Brain microvascular endothelial cell (primary cell): ENCODE data around the gene DIP2B.
"Not testable (repeated sequence)": the region's sequence is repeated elsewhere in the genome, so short reads cannot be mapped to it uniquely, and the experiment has no call there.

Experiments used
- DNase-seq: peaks from one replicate; pipeline ENCODE4 v3.0.0-alpha.2; 2020
- H3K27ac ChIP-seq: fragments of 250-450 bp; sonication (Bioruptor Pico); 2 replicates; pipeline ENCODE4 v1.5.1; 2020; ENCODE audit warnings: mild to moderate bottlenecking, moderate library complexity
- H3K27me3 ChIP-seq: fragments of 250-450 bp; sonication (Bioruptor Pico); replicated peaks from 2 replicates; pipeline ENCODE4 v1.5.1; 2020; ENCODE audit warnings: mild to moderate bottlenecking
- H3K36me3 ChIP-seq: fragments of 250-450 bp; sonication (Bioruptor Pico); replicated peaks from 2 replicates; pipeline ENCODE4 v1.5.1; 2020; ENCODE audit warnings: mild to moderate bottlenecking
- H3K4me3 ChIP-seq: 2 replicates; pipeline ENCODE4 v1.5.1; 2011; ENCODE audit warnings: low read depth, mild to moderate bottlenecking, control low read depth, low read length, moderate library complexity
- in situ Hi-C: cut with HindIII; loops from 2 replicates; pipeline ENCODE4 v1.10.0; 2017; ENCODE audit warnings: low sequenced_read_pairs, low pct_ligation_motif_present
- TF ChIP-seq, protein P1 (sequence below): IDR thresholded peaks from 2 replicates; pipeline ENCODE4 v1.5.1; 2011; ENCODE audit warnings: low read depth, mild to moderate bottlenecking, moderate library complexity, low read length, control low read depth, inconsistent platforms; ENCODE audit errors: missing control alignments

DIP2B gene

DNA sequence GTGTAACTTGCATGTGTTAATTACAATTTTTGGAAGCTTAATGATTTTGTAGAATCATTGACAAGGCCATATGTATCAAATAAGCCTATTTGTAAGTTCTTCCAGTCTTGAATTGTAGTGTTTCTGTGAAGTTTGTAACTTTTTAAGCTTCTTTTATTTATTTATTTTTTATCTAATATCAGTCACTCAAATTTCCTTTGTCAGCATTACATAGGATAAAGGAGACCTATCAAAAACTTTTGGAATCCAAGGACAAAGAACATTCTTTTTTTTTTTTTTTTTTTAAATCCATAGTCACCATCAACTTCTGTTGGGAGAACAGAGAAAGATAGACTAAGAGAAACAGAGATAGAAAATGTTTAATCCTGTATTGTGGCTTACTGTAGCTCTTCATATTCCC lies 36.4 kb downstream of the DIP2B start:
- Histone ChIP-seq H3K27me3 (no peaks in the 10 kb centered on the region), H3K27ac (no peak overlapping the region), H3K36me3 (no peaks in the 10 kb centered on the region), H3K4me3 (no peak overlapping the region)
- in situ Hi-C loops, result no loop called here
- DNase-seq, result no peak
- TF ChIP-seq, protein P1, sequence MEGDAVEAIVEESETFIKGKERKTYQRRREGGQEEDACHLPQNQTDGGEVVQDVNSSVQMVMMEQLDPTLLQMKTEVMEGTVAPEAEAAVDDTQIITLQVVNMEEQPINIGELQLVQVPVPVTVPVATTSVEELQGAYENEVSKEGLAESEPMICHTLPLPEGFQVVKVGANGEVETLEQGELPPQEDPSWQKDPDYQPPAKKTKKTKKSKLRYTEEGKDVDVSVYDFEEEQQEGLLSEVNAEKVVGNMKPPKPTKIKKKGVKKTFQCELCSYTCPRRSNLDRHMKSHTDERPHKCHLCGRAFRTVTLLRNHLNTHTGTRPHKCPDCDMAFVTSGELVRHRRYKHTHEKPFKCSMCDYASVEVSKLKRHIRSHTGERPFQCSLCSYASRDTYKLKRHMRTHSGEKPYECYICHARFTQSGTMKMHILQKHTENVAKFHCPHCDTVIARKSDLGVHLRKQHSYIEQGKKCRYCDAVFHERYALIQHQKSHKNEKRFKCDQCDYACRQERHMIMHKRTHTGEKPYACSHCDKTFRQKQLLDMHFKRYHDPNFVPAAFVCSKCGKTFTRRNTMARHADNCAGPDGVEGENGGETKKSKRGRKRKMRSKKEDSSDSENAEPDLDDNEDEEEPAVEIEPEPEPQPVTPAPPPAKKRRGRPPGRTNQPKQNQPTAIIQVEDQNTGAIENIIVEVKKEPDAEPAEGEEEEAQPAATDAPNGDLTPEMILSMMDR, result no peak

DNA sequence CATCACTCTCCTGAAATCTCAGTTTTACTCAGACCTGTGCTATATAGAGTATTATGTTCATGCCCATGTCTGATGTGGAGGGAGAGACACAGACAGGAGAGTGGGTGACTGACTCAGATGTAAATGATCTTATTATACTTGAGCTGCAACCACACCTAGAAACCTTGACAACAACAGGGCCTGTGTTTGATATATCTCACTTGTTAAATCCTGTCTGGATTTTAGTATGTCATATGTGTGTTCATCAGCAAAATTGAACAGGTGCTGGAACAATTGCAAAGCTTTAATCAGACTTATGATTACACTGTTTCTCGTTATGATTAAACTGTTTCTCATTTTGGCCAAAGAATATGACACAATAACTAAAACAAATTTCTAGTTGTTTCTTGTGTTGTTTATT lies 37.7 kb downstream of the DIP2B start:
- TF ChIP-seq, protein P1, result no peak
- no peak overlapping the region for H3K27ac ChIP-seq
- peak; percentile 56 for DNase-seq
- no peaks in the 10 kb centered on the region for H3K27me3 ChIP-seq
- no peaks in the 10 kb centered on the region for H3K36me3 ChIP-seq
- no peak overlapping the region for H3K4me3 ChIP-seq
- in situ Hi-C loops, result no loop called here

DNA sequence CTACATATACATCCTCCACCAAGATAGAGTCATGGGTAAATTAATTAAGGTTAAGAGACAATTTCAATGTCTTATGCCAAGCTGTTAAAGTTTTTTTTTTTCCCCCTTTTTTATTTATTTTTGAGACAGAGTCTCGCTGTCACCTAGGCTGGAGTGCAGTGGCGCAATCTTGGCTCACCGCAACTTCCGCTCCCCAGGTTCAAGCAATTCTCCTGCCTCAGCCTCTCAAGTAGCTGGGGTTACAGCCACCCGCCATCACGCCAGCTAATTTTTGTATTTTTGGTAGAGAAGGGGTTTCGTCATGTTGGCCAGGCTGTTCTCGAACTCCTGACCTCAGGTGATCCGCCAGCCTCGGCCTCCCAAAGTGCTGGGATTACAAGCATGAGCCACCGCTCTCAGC lies 38.4 kb downstream of the DIP2B start:
- H3K36me3 ChIP-seq, H3K27me3 ChIP-seq, H3K27ac ChIP-seq, DNase-seq, in situ Hi-C loops, H3K4me3 ChIP-seq: not testable (repeated sequence)

DNA sequence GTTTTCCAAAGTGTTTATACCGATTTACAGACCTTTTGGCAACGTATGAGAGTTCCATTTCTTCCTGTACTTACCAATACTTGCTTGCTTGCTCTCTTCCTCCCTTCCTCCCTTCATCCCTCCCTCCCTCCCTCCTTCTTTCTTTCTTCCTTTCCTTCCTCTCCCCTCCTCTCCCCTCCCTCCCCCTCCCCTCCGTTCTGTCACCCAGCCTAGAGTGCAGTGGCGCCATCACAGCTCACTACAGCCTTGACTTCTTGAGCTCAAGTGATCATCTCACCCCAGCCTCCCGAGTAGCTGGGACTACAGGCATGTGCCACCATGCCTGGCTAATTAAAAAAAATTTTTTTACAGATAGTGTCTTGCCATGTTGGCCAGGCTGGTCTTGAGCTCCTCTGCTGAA lies 40.4 kb downstream of the DIP2B start:
- no peaks in the 10 kb centered on the region for H3K36me3 ChIP-seq
- in situ Hi-C loops, result no loop called here
- no peak overlapping the region for H3K4me3 ChIP-seq
- TF ChIP-seq, protein P1, result no peak
- no peaks in the 10 kb centered on the region for H3K27me3 ChIP-seq
- DNase-seq, result no peak
- no peak overlapping the region for H3K27ac ChIP-seq

DNA sequence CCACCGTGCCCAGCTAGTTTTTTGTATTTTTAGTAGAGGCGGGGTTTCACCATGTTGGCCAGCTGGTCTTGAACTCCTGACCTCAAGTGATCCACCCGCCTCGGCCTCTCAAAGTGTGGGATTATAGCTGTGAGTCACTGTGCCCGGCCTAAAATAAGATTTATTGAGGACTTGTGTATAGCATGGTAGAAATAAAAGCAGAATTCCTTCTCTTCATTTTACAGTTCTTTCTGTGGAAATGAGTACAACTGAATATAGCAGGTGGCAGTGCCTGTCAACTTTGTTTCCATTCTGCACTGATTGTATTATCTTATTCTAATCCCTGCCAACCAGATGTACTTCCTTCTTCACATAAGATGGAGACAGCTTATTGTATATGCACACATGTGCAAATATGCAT lies 41.0 kb downstream of the DIP2B start:
- Histone ChIP-seq H3K4me3 (no peak overlapping the region), H3K27me3 (no peaks in the 10 kb centered on the region), H3K27ac (peak overlapping the region; percentile 16), H3K36me3 (no peaks in the 10 kb centered on the region)
- TF ChIP-seq, protein P1, result no peak
- peak; percentile 34 for DNase-seq
- in situ Hi-C loops, result no loop called here

DNA sequence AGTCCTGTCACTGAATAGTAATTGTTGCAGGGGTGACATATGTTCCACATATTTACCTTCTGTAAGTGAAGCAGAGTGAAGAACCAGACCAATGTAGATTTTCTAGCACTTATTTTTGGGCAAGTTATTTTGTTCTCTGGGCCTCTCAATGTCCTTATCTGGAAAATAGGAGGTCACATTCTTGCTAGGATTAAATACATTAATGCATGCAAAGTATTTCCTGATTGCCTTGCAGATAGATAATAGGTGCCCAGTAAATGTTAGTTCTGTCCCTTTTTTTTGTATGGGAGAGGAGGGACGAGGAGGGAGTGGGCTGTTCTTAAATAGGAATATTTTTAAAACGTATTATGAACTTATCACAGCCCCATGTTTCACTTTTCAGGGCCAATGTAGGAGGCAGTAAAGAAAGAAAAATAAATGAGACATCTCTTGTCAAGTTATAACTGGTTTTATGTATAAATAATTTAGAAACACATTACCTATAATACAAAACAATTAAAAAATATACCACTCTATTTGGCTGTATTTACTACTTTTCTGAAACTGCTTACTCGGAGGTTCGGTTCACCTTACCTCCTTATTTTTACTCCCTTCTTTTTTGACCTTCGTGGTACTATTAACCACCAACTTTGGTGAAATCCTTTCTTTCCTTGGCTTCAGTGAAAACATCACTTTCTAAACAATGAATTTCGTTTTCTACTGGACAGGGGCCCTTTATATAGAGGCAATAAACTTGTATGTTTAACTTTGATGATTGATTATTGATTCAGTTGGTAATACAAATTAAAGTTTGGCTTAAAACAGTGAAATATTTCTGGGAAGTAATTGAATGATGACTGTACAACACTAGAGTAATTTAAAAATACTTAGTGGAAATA lies 41.9 kb downstream of the DIP2B start:
- H3K4me3 ChIP-seq, result no peak overlapping the region
- TF ChIP-seq, protein P1, result no peak
- H3K36me3 ChIP-seq, result no peaks in the 10 kb centered on the region
- DNase-seq, result no peak
- in situ Hi-C loops, result no loop called here
- H3K27ac ChIP-seq, result no peak overlapping the region
- no peaks in the 10 kb centered on the region for H3K27me3 ChIP-seq
